ENCODE data around the gene NMNAT2. TPM values are rescaled to one million over a fixed set of nuclear protein-coding genes. Genes with fewer than 3 reads are reported as not detected.

NMNAT2 gene
- total RNA-seq, 1 experiment from 2014 or later, result not detected

DNA sequence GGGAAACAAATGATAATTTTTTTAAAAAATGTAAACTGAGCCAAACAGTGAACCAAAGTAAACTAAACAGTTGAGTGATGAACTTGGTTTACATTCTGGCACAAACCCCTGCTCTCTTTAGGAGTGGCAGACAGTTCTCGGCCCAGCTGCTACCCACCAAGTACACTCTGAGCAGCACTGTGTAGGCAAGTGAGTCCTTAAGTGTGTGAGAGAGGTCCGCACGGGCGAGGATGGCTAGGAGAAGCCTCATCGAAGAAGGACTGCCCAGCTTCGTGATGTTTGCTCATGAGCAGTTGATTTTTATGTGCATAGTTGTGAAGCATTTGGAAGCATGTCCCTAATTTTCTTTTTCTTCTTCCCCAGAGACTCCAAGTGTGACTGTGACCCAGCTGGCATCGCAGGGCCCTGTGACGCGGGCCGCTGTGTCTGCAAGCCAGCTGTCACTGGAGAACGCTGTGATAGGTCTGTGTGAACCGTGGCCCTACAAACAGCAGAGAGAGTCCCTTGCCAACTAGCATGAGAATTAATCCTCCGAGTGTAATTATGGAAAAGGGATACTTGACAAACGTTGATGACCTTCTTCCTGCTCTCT, 200.1 kb downstream of the NMNAT2 start (continued):
- TF ChIP-seq SRF (IDR thresholded peaks at IDR 0.05; ENCODE audit: low read depth) (no peak), ELF1 (IDR thresholded peaks at IDR 0.05; ENCODE audit: borderline replicate concordance, low read depth) (no peak), YY1 (IDR thresholded peaks at IDR 0.05; ENCODE audit: extremely low read depth, insufficient replicate concordance, low read depth, low read length) (no peak), EGR1 (IDR thresholded peaks at IDR 0.05; ENCODE audit: low read depth) (no peak), ZNF274 (IDR thresholded peaks at IDR 0.05; ENCODE audit: low read depth, low read length) (no peak), EZH2 (IDR thresholded peaks at IDR 0.05) (no peak)

DNA sequence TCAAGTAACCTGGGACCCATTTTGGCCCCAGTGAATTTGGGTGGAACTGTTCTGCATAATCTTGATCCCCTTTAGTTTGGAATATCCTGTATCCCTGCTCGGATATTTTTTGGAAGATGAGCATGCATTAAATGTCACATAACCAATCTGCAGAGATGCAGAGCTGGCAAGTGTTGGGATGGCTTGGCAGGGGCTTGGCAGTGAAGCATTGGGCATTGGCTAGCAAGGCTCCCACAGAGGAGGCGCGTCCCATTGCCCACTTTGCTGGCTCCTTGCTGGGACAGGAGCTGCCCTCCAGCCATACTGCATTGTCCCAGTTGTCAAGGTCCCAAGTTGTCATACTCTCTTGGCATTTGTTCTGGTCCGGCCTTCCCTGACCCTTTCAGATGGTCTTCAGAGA, 202.2 kb downstream of the NMNAT2 start:
- no peak for ATAC-seq
- RAD21 ChIA-PET (ENCODE audit: low non-redundant PET in 1 of 2, low total read pairs in 2 of 2, uncharacterized antibody in 2 of 2, unreplicated experiment in 2 of 2), result no interaction called here
- CTCF ChIA-PET, result interaction anchor here (1.5 kb wide), 1 partner anchor 12 kb away, joined by 4 read pairs; no protein-coding TSS in a partner anchor

DNA sequence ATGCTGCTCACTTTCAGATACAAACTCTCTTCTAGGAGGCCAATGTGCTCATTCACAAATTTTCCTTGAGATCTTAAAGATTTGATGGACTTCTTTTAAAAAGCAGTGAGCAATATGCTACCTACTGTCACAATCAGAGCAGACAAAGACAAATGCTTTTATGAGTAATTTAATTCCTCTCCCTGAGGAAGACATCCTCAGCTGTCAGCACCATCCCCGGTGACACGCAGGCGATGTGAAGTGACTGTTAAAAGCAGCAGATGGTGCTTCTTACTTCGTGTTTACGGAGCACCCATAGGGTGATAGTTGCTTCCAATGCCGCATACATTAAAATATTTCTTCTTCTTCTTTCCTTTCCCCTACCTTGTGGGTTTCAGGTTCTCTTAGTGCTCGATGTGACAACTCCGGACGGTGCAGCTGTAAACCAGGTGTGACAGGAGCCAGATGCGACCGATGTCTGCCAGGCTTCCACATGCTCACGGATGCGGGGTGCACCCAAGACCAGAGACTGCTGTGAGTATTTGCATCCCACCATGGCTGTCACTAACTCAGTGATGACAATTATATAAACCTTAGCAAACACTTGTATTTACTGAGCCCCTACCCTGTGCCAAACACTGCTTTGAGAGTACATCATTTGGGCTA, 203.0 kb downstream of the NMNAT2 start:
- TF ChIP-seq POLR2AphosphoS5 (IDR thresholded peaks at IDR 0.05; ENCODE audit: low read depth, low read length) (no peak), EZH2 (IDR thresholded peaks at IDR 0.05) (no peak), ZNF274 (IDR thresholded peaks at IDR 0.05; ENCODE audit: low read depth, low read length) (no peak), ELF1 (IDR thresholded peaks at IDR 0.05; ENCODE audit: borderline replicate concordance, low read depth) (no peak), JUND (IDR thresholded peaks at IDR 0.05) (no peak), TCF7L2 (IDR thresholded peaks at IDR 0.05; ENCODE audit: borderline replicate concordance, extremely low read depth, insufficient read depth, insufficient read length) (no peak), POLR2A (IDR thresholded peaks at IDR 0.05; ENCODE audit: borderline replicate concordance, extremely low read depth, insufficient read depth, insufficient read length) (no peak), SIN3A (IDR thresholded peaks at IDR 0.05; ENCODE audit: low read depth) (no peak), FOSL1 (IDR thresholded peaks at IDR 0.05; ENCODE audit: low read depth) (no peak)
- TF ChIP-seq, protein P1, sequence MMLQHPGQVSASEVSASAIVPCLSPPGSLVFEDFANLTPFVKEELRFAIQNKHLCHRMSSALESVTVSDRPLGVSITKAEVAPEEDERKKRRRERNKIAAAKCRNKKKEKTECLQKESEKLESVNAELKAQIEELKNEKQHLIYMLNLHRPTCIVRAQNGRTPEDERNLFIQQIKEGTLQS (IDR thresholded peaks at IDR 0.05), result no peak
- Histone ChIP-seq H3K79me2 (ENCODE audit: insufficient read depth, low read length) (no peaks in the 10 kb centered on the region), H3K9ac (ENCODE audit: low read length) (no peak overlapping the region), H3K4me1 (ENCODE audit: control insufficient read depth in 1 of 2, insufficient read depth in 2 of 2, low read length in 2 of 2) (peaks cover 0 to 1% of the 10 kb centered on the region in 2 experiments; a peak in 1 of 4 replicates), H3K4me3 (replicated peaks in 1 of 2; ENCODE audit: low read depth in 1 of 2, low read length in 2 of 2) (no peak overlapping the region), H3K9me2 (ENCODE audit: insufficient read depth) (no peaks in the 10 kb centered on the region), H4K20me1 (ENCODE audit: insufficient read depth) (no peaks in the 10 kb centered on the region), H3K36me3 (ENCODE audit: control insufficient read depth in 1 of 2, insufficient read depth in 2 of 2, low read length in 2 of 2) (no peaks in the 10 kb centered on the region), H3K4me2 (ENCODE audit: low read length) (no peak overlapping the region), H3K27ac (ENCODE audit: low read depth, low read length) (no peak overlapping the region), H3K27me3 (ENCODE audit: insufficient read depth, low read length) (no peaks in the 10 kb centered on the region), H2AFZ (ENCODE audit: low read depth, low read length, poor library complexity, severe bottlenecking) (no peak overlapping the region), H3K9me3 (ENCODE audit: control insufficient read depth in 1 of 2, insufficient read depth in 1 of 2, low read depth in 1 of 2, low read length in 2 of 2) (no peaks in the 10 kb centered on the region)
- ATAC-seq, result no peak
- intact Hi-C loops (cut with micrococcal nuclease), result no loop called here
- RAD21 ChIA-PET (ENCODE audit: low non-redundant PET in 1 of 2, low total read pairs in 2 of 2, uncharacterized antibody in 2 of 2, unreplicated experiment in 2 of 2), result no interaction called here
- BruUV-seq (replicated peaks), result no TSS peak
- no peak for DNase-seq (ENCODE audit: low read depth, low spot score)
- CTCF ChIA-PET, result interaction anchor here (1.5 kb wide), 1 partner anchor 13 kb away, joined by 4 read pairs; no protein-coding TSS in a partner anchor
- POLR2A ChIA-PET, result no interaction called here

More for the DNA sequence above, 202.2 kb downstream of the NMNAT2 start:
- TF ChIP-seq POLR2A (IDR thresholded peaks at IDR 0.05; ENCODE audit: borderline replicate concordance, extremely low read depth, insufficient read depth, insufficient read length), result no peak
- no peak for TF ChIP-seq POLR2AphosphoS5 (IDR thresholded peaks at IDR 0.05; ENCODE audit: low read depth, low read length)
- H3K9me3 ChIP-seq (ENCODE audit: control insufficient read depth in 1 of 2, insufficient read depth in 1 of 2, low read depth in 1 of 2, low read length in 2 of 2), result no peaks in the 10 kb centered on the region
- no peak overlapping the region for H3K4me3 ChIP-seq (replicated peaks in 1 of 2; ENCODE audit: low read depth in 1 of 2, low read length in 2 of 2)
- no peaks in the 10 kb centered on the region for H3K79me2 ChIP-seq (ENCODE audit: insufficient read depth, low read length)
- no peaks in the 10 kb centered on the region for H3K27me3 ChIP-seq (ENCODE audit: insufficient read depth, low read length)
- no peaks in the 10 kb centered on the region for H3K9me2 ChIP-seq (ENCODE audit: insufficient read depth)
- intact Hi-C loops (cut with micrococcal nuclease), result no loop called here
- H3K4me1 ChIP-seq (ENCODE audit: control insufficient read depth in 1 of 2, insufficient read depth in 2 of 2, low read length in 2 of 2), result no peaks in the 10 kb centered on the region
- no peak overlapping the region for H3K27ac ChIP-seq (ENCODE audit: low read depth, low read length)
- H3K4me2 ChIP-seq (ENCODE audit: low read length), result no peak overlapping the region
- no peak overlapping the region for H2AFZ ChIP-seq (ENCODE audit: low read depth, low read length, poor library complexity, severe bottlenecking)
- POLR2A ChIA-PET, result no interaction called here
- no peak overlapping the region for H3K9ac ChIP-seq (ENCODE audit: low read length)
- BruUV-seq (replicated peaks), result no TSS peak
- no peaks in the 10 kb centered on the region for H4K20me1 ChIP-seq (ENCODE audit: insufficient read depth)
- no peaks in the 10 kb centered on the region for H3K36me3 ChIP-seq (ENCODE audit: control insufficient read depth in 1 of 2, insufficient read depth in 2 of 2, low read length in 2 of 2)
- no peak for DNase-seq (ENCODE audit: low read depth, low spot score)

Data from HCT116 (cell line).